Melanocyte of skin (primary cell): ENCODE data around the gene NODAL. TPM values are rescaled to one million over a fixed set of nuclear protein-coding genes. Genes with fewer than 3 reads are reported as not detected.

Source experiments
- total RNA-seq, 2 donors: library from RNA; depleted of rRNA; stranded (reverse); fragments of >200 nt; gene quantifications; 2 replicates each; pipeline ENCODE4 v1.2.3, GENCODE V29; 2012

NODAL gene
- total RNA-seq: not detected

DNA sequence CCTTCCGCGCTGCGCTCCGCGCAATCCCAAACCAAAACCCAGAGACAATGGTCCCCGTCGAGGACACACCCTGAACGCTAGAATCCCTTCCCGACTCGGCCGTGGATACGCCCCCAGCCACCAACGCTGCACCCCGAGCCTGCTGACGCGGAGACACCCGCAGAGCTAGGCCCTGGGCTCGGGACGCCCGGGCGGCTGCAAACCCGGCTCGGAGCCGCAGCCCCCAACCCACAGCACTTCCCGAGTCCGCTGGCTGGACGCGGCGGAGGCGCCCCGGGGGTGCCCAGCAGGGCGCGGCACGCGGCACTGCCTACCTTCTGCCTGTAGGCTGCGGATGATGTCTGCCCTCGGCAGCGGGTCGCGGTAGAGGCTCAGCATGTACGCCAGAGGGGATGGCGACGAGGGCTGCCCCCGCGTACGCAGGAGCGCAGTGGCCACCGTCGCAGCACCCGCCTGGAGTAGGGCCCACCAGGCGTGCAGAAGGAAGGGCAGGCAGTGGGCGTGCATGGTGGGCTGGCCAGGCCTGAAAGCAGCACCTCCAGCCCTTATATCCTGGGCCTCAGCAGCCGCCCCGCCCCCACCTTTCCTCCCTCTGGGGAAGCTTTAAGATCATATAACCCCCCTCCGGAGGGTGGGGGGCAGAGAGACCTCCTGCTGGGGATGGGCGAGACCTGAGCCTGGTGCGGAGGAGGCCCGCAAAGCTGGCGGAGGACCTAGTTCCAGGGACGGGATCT lies at the start of gene NODAL:
NODAL (minus strand) TSS at position 521 of the 734 bp plus-strand sequence; CDS start at position 507, 14 bp downstream.

GRCh38 chr10:70478191-70479164 lies 37.0 kb upstream of the NODAL start, which contains the start of gene PALD1:
Gene PALD1, plus strand, starts transcription at chr10:70478767. Its CDS starts 47,185 bp downstream, at chr10:70525952.

GRCh38 chr10:70404036-70404786 lies 37.3 kb downstream of the NODAL start, which contains the start of gene EIF4EBP2:
Gene EIF4EBP2, plus strand, starts transcription at chr10:70404145. Its CDS starts 257 bp downstream, at chr10:70404402.

Other genes with a start within 250 kb of the NODAL start
- gene PPA1, start 208.3 kb downstream of the NODAL start, total RNA-seq: 100 to 1,000 TPM; 134 to 228 TPM
- gene NPFFR1, start 157.7 kb downstream of the NODAL start, total RNA-seq: under 1 TPM in 1 of 2 donors, not detected in 1; under 0.01 TPM
- gene LRRC20, start 59.1 kb downstream of the NODAL start, total RNA-seq: 1 to 10 TPM; 7.0 to 7.9 TPM
- 10 to 100 TPM; 20.6 to 23.0 TPM for gene EIF4EBP2, start 37.5 kb downstream of the NODAL start, total RNA-seq
- gene PALD1, start 37.1 kb upstream of the NODAL start, total RNA-seq: under 1 TPM; under 0.01 to 0.34 TPM
- gene PRF1, start 161.1 kb upstream of the NODAL start, total RNA-seq: not detected
- gene ADAMTS14, start 230.8 kb upstream of the NODAL start, total RNA-seq: under 1 TPM; under 0.01 to 0.33 TPM